ENCODE results near the gene LMTK2.

LMTK2 gene

DNA sequence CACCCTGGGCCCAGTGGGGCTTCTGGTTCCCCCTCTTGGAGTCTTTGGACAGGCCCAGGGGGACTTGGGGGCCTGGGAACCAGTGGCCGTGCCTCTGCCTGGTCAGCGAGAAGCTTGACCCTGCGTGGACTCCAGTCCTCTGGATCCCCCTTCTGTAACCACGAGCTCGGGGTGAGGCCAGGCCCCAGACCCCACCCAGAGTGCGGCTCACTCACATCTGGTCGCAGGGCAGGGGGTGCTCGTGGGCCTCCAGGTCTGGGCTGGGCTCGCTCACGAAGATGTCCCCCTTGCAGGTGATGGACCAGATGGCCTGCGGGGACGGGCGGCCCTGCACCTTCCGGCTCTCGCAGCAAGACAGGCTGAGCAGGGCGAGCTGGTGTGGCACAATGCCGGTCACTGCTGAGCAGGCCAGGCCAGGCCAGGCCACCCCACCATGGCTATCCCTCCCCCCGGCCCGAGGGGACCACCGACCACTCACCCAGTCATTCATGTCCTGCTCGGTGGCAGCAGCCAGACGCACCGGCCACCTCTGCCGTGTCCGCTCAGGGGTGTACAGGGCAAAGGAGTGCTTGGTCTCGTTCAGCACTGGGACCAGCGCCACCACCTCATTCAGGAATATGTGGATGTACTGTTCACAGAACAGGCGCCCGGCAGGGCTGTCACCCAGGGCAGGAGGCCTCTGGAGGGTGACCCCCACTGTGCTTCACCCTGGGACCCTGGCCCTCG, 124.2 kb downstream of the LMTK2 start:
- TF ChIP-seq, protein P1, sequence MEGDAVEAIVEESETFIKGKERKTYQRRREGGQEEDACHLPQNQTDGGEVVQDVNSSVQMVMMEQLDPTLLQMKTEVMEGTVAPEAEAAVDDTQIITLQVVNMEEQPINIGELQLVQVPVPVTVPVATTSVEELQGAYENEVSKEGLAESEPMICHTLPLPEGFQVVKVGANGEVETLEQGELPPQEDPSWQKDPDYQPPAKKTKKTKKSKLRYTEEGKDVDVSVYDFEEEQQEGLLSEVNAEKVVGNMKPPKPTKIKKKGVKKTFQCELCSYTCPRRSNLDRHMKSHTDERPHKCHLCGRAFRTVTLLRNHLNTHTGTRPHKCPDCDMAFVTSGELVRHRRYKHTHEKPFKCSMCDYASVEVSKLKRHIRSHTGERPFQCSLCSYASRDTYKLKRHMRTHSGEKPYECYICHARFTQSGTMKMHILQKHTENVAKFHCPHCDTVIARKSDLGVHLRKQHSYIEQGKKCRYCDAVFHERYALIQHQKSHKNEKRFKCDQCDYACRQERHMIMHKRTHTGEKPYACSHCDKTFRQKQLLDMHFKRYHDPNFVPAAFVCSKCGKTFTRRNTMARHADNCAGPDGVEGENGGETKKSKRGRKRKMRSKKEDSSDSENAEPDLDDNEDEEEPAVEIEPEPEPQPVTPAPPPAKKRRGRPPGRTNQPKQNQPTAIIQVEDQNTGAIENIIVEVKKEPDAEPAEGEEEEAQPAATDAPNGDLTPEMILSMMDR (conservative IDR thresholded peaks at IDR 0.05; ENCODE audit: low read depth, low read length), result no peak
- no peak for DNase-seq (ENCODE audit: low read depth)
- no peak overlapping the region for H3K4me3 ChIP-seq (ENCODE audit: low read depth, low read length)

DNA sequence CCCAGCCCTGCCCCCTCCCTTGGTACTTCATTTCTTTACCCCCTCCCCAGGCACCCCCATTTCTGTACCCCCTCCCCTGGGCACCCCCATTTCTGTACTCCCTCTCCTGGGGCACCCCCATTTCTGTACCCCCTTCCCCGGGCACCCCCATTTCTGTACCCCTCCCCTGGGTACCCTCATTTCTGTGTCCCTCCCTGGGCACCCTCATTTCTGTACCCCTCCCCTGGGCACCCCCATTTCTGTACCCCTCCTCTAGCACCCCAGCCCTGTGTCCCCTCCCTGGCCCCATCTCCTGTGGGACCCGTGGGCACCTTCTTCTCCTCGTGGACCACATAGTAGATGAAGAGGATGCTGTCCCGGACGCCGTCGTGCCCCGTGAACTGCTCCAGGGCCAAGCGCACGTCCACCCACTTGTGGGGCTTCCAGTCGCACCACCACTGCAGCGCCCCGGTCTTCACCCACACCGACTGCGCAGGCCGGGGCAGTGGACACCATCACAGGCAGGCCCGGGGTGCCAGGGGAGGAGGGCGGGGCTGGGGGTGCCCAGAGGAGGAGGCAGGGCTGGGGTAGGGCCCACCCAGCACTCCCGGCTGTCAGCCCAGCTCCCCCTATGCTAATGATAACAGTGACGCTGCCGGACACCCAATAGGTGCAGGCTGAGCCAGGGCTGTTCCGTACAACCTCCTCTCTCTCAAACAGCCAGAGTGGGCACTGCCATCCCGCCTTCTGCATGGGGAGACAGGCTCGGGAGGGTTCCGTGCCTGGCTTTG, 125.0 kb downstream of the LMTK2 start:
- DNase-seq (ENCODE audit: low read depth), result no peak
- TF ChIP-seq, protein P1 (conservative IDR thresholded peaks at IDR 0.05; ENCODE audit: low read depth, low read length), result no peak
- H3K4me3 ChIP-seq (ENCODE audit: low read depth, low read length), result no peak overlapping the region

DNA sequence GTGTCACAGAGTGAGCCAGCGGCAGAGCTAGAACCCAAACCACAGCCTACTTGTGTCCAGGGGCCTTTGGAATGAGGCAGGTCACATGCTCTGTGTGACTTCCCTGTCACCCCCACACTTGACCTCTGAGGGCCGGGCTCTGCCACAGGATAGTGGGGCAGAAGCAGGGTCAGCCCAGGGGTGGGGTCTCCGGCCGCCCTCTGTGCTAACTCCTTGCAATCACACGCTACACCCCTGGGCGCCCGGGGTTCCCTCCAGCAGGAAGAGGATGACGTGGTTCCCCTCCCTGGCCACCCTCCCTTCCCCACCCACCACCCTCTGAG, 125.6 kb downstream of the LMTK2 start:
- no peak for DNase-seq (ENCODE audit: low read depth)
- no peak overlapping the region for H3K4me3 ChIP-seq (ENCODE audit: low read depth, low read length)
- TF ChIP-seq, protein P1 (conservative IDR thresholded peaks at IDR 0.05; ENCODE audit: low read depth, low read length), result no peak

DNA sequence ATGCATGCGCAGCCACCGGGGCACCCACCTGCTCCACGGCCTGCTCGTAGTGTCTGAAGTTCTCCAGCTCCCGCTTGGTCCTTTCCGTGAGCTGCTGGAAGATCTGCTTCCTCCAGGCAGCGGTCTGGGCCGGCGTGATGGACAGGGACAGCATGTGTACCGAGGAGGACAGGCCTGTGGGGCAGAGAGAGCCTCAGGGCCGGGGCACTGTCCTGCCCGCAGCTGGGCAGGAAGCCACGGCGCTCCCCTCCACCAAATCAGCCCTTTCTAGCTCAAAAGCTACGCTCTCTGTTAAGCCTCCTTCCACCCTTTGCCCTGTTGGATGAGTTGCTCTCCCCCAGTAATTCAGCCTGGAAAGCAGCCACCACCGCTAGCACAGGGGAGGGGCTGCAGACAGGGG, 126.1 kb downstream of the LMTK2 start:
- TF ChIP-seq, protein P1 (conservative IDR thresholded peaks at IDR 0.05; ENCODE audit: low read depth, low read length), result no peak
- no peak overlapping the region for H3K4me3 ChIP-seq (ENCODE audit: low read depth, low read length)
- DNase-seq (ENCODE audit: low read depth), result no peak

DNA sequence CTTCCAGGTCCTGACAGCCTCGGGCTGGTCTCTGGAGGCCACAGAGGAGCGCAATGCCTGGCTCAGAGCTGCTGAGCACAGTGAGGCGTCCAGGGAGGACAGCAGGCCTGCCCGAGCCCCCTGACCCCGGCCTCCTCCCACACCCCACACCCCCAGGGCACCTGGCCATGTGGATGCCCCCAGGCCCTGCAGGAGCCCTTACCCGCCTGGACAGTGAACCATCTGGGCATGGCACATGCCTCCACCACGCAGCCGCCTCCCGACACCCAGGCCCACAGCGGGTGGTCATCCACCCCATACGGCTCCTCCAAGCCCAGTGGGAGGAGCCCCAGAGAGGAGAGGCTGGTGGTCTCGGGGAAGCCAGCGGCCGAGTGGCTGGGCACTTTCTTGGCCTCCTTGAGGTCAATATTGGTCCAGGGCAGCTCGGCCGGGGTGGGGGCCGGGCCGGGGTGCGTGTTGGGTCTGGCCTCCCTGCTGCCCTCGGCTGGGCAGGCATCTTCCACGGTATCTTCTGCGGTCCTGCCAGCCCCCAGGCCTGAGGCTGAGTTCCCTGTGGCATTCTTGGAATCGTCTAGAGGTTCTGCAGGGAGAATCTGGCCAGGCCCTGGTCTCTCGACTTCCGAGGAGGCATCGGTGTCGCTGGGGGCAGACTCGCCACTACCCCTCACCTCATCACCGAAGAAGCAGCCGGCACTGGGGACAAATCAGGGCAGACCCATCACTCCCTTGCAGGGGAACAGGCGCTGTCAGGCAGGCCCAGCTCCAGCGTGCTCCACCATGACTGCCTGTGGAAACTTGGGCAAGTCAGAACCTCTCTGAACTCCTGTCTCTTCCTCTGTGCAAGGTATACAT, 126.8 kb downstream of the LMTK2 start:
- TF ChIP-seq, protein P1 (conservative IDR thresholded peaks at IDR 0.05; ENCODE audit: low read depth, low read length), result no peak
- no peak overlapping the region for H3K4me3 ChIP-seq (ENCODE audit: low read depth, low read length)
- DNase-seq (ENCODE audit: low read depth), result no peak

DNA sequence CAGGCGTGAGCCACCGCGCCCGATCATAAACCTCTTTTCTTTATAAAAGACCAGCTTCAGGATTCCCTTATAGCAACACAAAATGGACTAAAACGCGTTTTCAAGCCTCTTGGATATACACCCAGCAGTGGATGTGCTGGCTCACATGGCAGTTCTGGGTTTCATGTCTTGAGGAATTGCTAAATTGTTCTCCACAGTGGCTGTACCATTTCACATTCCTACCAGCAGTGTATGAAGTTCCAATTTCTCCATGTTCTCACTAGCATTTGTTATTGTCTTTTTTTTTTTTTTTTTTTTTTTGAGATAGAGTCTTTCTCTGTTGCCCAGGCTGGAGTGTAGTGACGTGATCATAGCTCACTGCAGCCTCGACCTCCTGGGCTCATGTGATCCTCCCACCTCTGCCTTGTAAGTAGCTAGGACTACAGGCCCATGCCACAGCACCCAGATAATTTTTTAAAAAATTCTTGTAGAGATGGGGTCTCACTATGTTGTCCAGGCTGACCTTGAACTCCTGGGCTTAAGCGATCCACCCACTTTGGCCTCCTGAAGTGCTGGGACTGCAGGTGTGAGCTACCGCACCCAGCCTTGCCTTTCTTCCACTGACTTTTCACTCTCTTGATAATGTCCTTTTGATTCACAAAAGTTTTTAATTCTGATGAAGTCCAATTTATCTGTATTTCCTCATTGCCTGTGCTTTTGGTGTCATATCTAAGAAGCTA, 127.9 kb downstream of the LMTK2 start:
- TF ChIP-seq, protein P1 (conservative IDR thresholded peaks at IDR 0.05; ENCODE audit: low read depth, low read length), result peak; percentile 37
- DNase-seq (ENCODE audit: low read depth), result peak; percentile 59
- H3K4me3 ChIP-seq (ENCODE audit: low read depth, low read length), result no peak overlapping the region
